ENCODE data around the gene GSG1. TPM values are rescaled to one million over a fixed set of nuclear protein-coding genes. Genes with fewer than 3 reads are reported as not detected.

The GSG1 gene
- total and polyA plus RNA-seq, 2 of the 8 experiments (the other 6 are each of a cell fraction or from before 2014, with no cell fraction given): 0.89 to 1.4 TPM

- no peak overlapping the region for H2BK15ac ChIP-seq (ENCODE audit: low read length)
- no peak overlapping the region for H3K4me3 ChIP-seq (ENCODE audit: extremely low read depth in 1 of 4, insufficient read depth in 2 of 4, low read depth in 3 of 4, low read length in 4 of 4)
- H3K4ac ChIP-seq (replicated peaks; ENCODE audit: insufficient read length, low read depth, low read length): no peak overlapping the region
- H4K5ac ChIP-seq (ENCODE audit: insufficient read length, low read depth, low read length): no peak overlapping the region
- no peaks in the 10 kb centered on the region for H3K9me3 ChIP-seq (ENCODE audit: insufficient read depth in 2 of 2, low read depth in 1 of 2, low read length in 1 of 2)
- H2AFZ ChIP-seq (ENCODE audit: low read length): no peak overlapping the region
- no peak overlapping the region for H4K91ac ChIP-seq (replicated peaks; ENCODE audit: insufficient read length, low read length)
- no peak overlapping the region for H3K9ac ChIP-seq (replicated peaks in 1 of 4; ENCODE audit: extremely low read depth in 1 of 4, low read depth in 3 of 4, low read length in 3 of 4)
- H3K4me2 ChIP-seq (ENCODE audit: insufficient read depth in 1 of 2, low read depth in 2 of 2, low read length in 2 of 2): no peak overlapping the region
- ChIA-PET CTCF (ENCODE audit: partially characterized antibody) (interaction anchor here (1.2 to 4.8 kb wide), 7 partner anchors 8 to 179 kb away, joined by 3 to 14 read pairs (median 5); no protein-coding TSS in a partner anchor), POLR2A (ENCODE audit: partially characterized antibody) (interaction anchor here (1.0 to 1.4 kb wide), 3 partner anchors 9 to 43 kb away, joined by 3 to 4 read pairs (median 3); no protein-coding TSS in a partner anchor)
- no peak overlapping the region for H2BK120ac ChIP-seq (replicated peaks; ENCODE audit: low read depth, low read length)
- 96% methylated on average over 8 of the region's 8 CpGs; no CpG with 5 or more reads in 1 of the 2 experiments for WGBS, 2 experiments (ENCODE audit: extremely low coverage in 1 of 2, insufficient coverage in 1 of 2, insufficient read length in 1 of 2, insufficient replicate concordance in 2 of 2, low coverage in 1 of 2, low lambda C conversion rate in 2 of 2, missing lambda C conversion rate in 1 of 2)
- no peak overlapping the region for H3K18ac ChIP-seq (ENCODE audit: extremely low read depth, low read length)
- H3K23ac ChIP-seq (ENCODE audit: insufficient read length): no peak overlapping the region
- peak overlapping the region; percentile 73; the same call in 1 of the 2 replicates for H2BK20ac ChIP-seq (ENCODE audit: low read length)
- FAIRE-seq (no peak), DNase-seq (ENCODE audit: low read depth in 1 of 2, low spot score in 2 of 2) (no peak)
- H2BK5ac ChIP-seq (ENCODE audit: low read depth, low read length): no peak overlapping the region
- H3K14ac ChIP-seq (ENCODE audit: insufficient read length): no peak overlapping the region
- H3K23me2 ChIP-seq (ENCODE audit: low read depth, low read length): 0 out of 2 replicates have a peak, but pooled peaks cover under 1% of the 10 kb centered on the region
- H4K20me1 ChIP-seq (replicated peaks in 1 of 2; ENCODE audit: control insufficient read depth in 1 of 2, insufficient read depth in 2 of 2, low read length in 2 of 2): no peaks in the 10 kb centered on the region
- H4K8ac ChIP-seq (ENCODE audit: extremely low read depth, insufficient read depth, low read length): no peak overlapping the region
- no peaks in the 10 kb centered on the region for H3K79me1 ChIP-seq (ENCODE audit: low read depth, low read length)
- peaks cover under 1 to 12% (median 7%) of the 10 kb centered on the region in 4 experiments for H3K4me1 ChIP-seq (replicated peaks in 1 of 4; ENCODE audit: control insufficient read depth in 3 of 4, insufficient read depth in 4 of 4, low read length in 3 of 4)
- no peak overlapping the region for H2BK12ac ChIP-seq (ENCODE audit: low read depth, low read length)
- H3K36me3 ChIP-seq (ENCODE audit: control insufficient read depth in 2 of 4, insufficient read depth in 4 of 4, low read length in 3 of 4): no peaks in the 10 kb centered on the region
- no peak overlapping the region for H3K56ac ChIP-seq (replicated peaks; ENCODE audit: insufficient read length, low read depth, low read length)
- H2AK5ac ChIP-seq (ENCODE audit: low read depth, low read length): no peak overlapping the region
- H3K27me3 ChIP-seq (replicated peaks in 1 of 4; ENCODE audit: control insufficient read depth in 3 of 4, extremely low read depth in 1 of 4, insufficient read depth in 3 of 4, low read length in 3 of 4): no peaks in the 10 kb centered on the region
- H3K79me2 ChIP-seq (ENCODE audit: control insufficient read depth in 1 of 2, insufficient read depth in 2 of 2, low read length in 2 of 2): no peaks in the 10 kb centered on the region
- H3K27ac ChIP-seq (ENCODE audit: low read depth, low read length): no peak overlapping the region
- TF ChIP-seq CTCF (IDR thresholded peaks at IDR 0.05; ENCODE audit: control extremely low read depth in 1 of 3, insufficient read depth in 1 of 3, low read depth in 1 of 3, low read length in 3 of 3): no peak
- no peak for TF ChIP-seq JUN (IDR thresholded peaks at IDR 0.05; ENCODE audit: low read depth, low read length)
- no peak for TF ChIP-seq RNF2 (IDR thresholded peaks at IDR 0.05; ENCODE audit: borderline replicate concordance, low read depth, low read length, missing control alignments, poor library complexity, severe bottlenecking)
- TF ChIP-seq SAP30 (IDR thresholded peaks at IDR 0.05; ENCODE audit: insufficient read depth, insufficient replicate concordance, low read length): no peak
- no peak for TF ChIP-seq NANOG (IDR thresholded peaks at IDR 0.05; ENCODE audit: insufficient read depth, low read depth, low read length, poor library complexity, severe bottlenecking)
- no peak for TF ChIP-seq TCF12 (IDR thresholded peaks at IDR 0.05; ENCODE audit: low read depth, low read length)
- TF ChIP-seq SP2 (IDR thresholded peaks at IDR 0.05; ENCODE audit: low read length): no peak
- no peak for TF ChIP-seq YY1 (IDR thresholded peaks at IDR 0.05; ENCODE audit: low read depth, low read length)
These were observed 8.0 kb downstream of the GSG1 start for GRCh38 chr12:13095266-13095995.

Measured in H1 (cell line).